Iris pigment epithelial cell (primary cell): ENCODE results near the gene ADGRL3.
A peak's percentile ranks its signal among the peaks of the same experiment; 100 is the strongest.

Experiments used
- DNase-seq: peaks from one replicate; pipeline ENCODE4 v3.0.0-alpha.2; 2011; ENCODE audit warnings: low read depth

Gene ADGRL3

GRCh38 chr4:61277785-61278760 is 77.9 kb downstream of the ADGRL3 start:
- DNase-seq = peak; percentile 3

- no peak for DNase-seq
Measured at GRCh38 chr4:61292322-61292721, 92.2 kb downstream of the ADGRL3 start.

- DNase-seq = no peak
Measured at GRCh38 chr4:61293707-61294400, 93.7 kb downstream of the ADGRL3 start.

- DNase-seq = no peak
Measured at GRCh38 chr4:61294936-61295335, 94.8 kb downstream of the ADGRL3 start.

GRCh38 chr4:61296144-61296543 is 96.0 kb downstream of the ADGRL3 start:
- no peak for DNase-seq

GRCh38 chr4:61298178-61298740 is 98.1 kb downstream of the ADGRL3 start:
- DNase-seq = no peak

- no peak for DNase-seq
Measured at GRCh38 chr4:61299316-61299715, 99.2 kb downstream of the ADGRL3 start.

- no peak for DNase-seq
Measured at GRCh38 chr4:61300266-61300844, 100.2 kb downstream of the ADGRL3 start.

- DNase-seq = no peak
Measured at GRCh38 chr4:61301271-61301670, 101.1 kb downstream of the ADGRL3 start.

- no peak for DNase-seq
Measured at GRCh38 chr4:61308033-61308432, 107.9 kb downstream of the ADGRL3 start.

- DNase-seq = peak; percentile 10
Measured at GRCh38 chr4:61309616-61310015, 109.5 kb downstream of the ADGRL3 start.

- DNase-seq = peak; percentile 74
Measured at GRCh38 chr4:61312526-61312925, 112.4 kb downstream of the ADGRL3 start.

- peak; percentile 32 for DNase-seq
Measured at GRCh38 chr4:61318431-61318830, 118.3 kb downstream of the ADGRL3 start.

GRCh38 chr4:61319156-61319555 is 119.0 kb downstream of the ADGRL3 start:
- no peak for DNase-seq

- DNase-seq = peak; percentile 28
Measured at GRCh38 chr4:61320154-61320553, 120.0 kb downstream of the ADGRL3 start.

GRCh38 chr4:61320631-61321030 is 120.5 kb downstream of the ADGRL3 start:
- DNase-seq = peak; percentile 8

GRCh38 chr4:61332693-61333092 is 132.6 kb downstream of the ADGRL3 start:
- DNase-seq = peak; percentile 8

GRCh38 chr4:61333490-61333889 is 133.4 kb downstream of the ADGRL3 start:
- no peak for DNase-seq

- no peak for DNase-seq
Measured at GRCh38 chr4:61335241-61335763, 135.2 kb downstream of the ADGRL3 start.

- no peak for DNase-seq
Measured at GRCh38 chr4:61336488-61336887, 136.4 kb downstream of the ADGRL3 start.

GRCh38 chr4:61336916-61337315 is 136.8 kb downstream of the ADGRL3 start:
- DNase-seq = no peak

GRCh38 chr4:61342061-61342460 is 141.9 kb downstream of the ADGRL3 start:
- no peak for DNase-seq
